Mesenchymal stem cell (in vitro differentiated cells and primary cell): ENCODE data around the gene TDRD9.

Source experiments
- DNase-seq: peaks from one replicate; pipeline ENCODE4 v3.0.0-alpha.2; 2013
- H2AFZ ChIP-seq: one replicate; pipeline ENCODE4 v1.6.1; 2013; ENCODE audit warnings: low read depth, mild to moderate bottlenecking, control low read depth, inconsistent platforms, low read length, moderate library complexity
- H2AK5ac ChIP-seq: 2 replicates; pipeline ENCODE4 v1.6.1; 2013; ENCODE audit warnings: low read length, moderate library complexity, mild to moderate bottlenecking, inconsistent platforms; ENCODE audit not compliant: severe bottlenecking
- H2BK120ac ChIP-seq: one replicate; pipeline ENCODE4 v1.6.1; 2013; ENCODE audit warnings: low read depth, mild to moderate bottlenecking, inconsistent platforms, low read length, moderate library complexity
- H2BK12ac ChIP-seq, 2 experiments: one replicate each; pipeline ENCODE4 v1.6.1; 2013; ENCODE audit warnings: inconsistent platforms in 2 of 2, low read length in 2 of 2, mild to moderate bottlenecking in 2 of 2, moderate library complexity in 2 of 2, control low read depth in 1 of 2
- H2BK15ac ChIP-seq: one replicate; pipeline ENCODE4 v1.6.1; 2013; ENCODE audit warnings: mild to moderate bottlenecking, low read depth, inconsistent platforms; ENCODE audit not compliant: poor library complexity, severe bottlenecking
- H2BK5ac ChIP-seq: 2 replicates; pipeline ENCODE4 v1.6.1; 2013; ENCODE audit warnings: low read depth, mild to moderate bottlenecking, low read length, control low read depth, inconsistent platforms; ENCODE audit not compliant: poor library complexity, severe bottlenecking
- H3K14ac ChIP-seq, 2 experiments: one replicate each; pipeline ENCODE4 v1.6.1; 2013; ENCODE audit warnings: inconsistent platforms in 2 of 2, low read length in 2 of 2, control low read depth in 1 of 2, mild to moderate bottlenecking in 1 of 2, moderate library complexity in 1 of 2
- H3K18ac ChIP-seq, 2 experiments: one replicate each; pipeline ENCODE4 v1.6.1; 2013; ENCODE audit warnings: inconsistent platforms in 2 of 2, low read length in 2 of 2, control low read depth in 1 of 2, low read depth in 1 of 2, mild to moderate bottlenecking in 1 of 2
- H3K23ac ChIP-seq, 2 experiments: one replicate each; pipeline ENCODE4 v1.6.1; 2013; ENCODE audit warnings: inconsistent platforms in 2 of 2, low read length in 2 of 2, mild to moderate bottlenecking in 2 of 2, moderate library complexity in 2 of 2, control low read depth in 1 of 2
- H3K27ac ChIP-seq: 2 replicates; pipeline ENCODE4 v1.5.1; 2013; ENCODE audit warnings: mild to moderate bottlenecking, moderate library complexity, low read length, control low read depth, inconsistent platforms; ENCODE audit not compliant: poor library complexity, severe bottlenecking
- H3K27me3 ChIP-seq, 2 experiments: 2 replicates each; pipeline versions ENCODE4 v1.6.1 to v1.7.0; 2013; ENCODE audit warnings: low read length in 2 of 2, mild to moderate bottlenecking in 2 of 2, moderate library complexity in 2 of 2, control low read depth in 1 of 2, inconsistent platforms in 1 of 2; ENCODE audit not compliant: control insufficient read depth in 1 of 2, insufficient read depth in 1 of 2
- H3K36me3 ChIP-seq, 2 experiments: 2 replicates each; pipeline versions ENCODE4 v1.6.1 to v1.7.0; 2013; ENCODE audit warnings: low read length in 2 of 2, control low read depth in 1 of 2, inconsistent platforms in 1 of 2, low read depth in 1 of 2, mild to moderate bottlenecking in 1 of 2; ENCODE audit not compliant: insufficient read depth in 2 of 2, control insufficient read depth in 1 of 2
- H3K4ac ChIP-seq, 2 experiments: one replicate each; pipeline ENCODE4 v1.6.1; 2013; ENCODE audit warnings: inconsistent platforms in 2 of 2, low read length in 2 of 2, mild to moderate bottlenecking in 2 of 2, moderate library complexity in 2 of 2, control low read depth in 1 of 2, low read depth in 1 of 2
- H3K4me1 ChIP-seq: 2 replicates; pipeline ENCODE4 v1.6.1; 2013; ENCODE audit warnings: low read depth, low read length, control low read depth; ENCODE audit not compliant: control insufficient read depth, insufficient read depth
- H3K4me2 ChIP-seq: 2 replicates; pipeline ENCODE4 v1.6.1; 2013; ENCODE audit warnings: low read length, mild to moderate bottlenecking, inconsistent platforms; ENCODE audit not compliant: poor library complexity, severe bottlenecking
- H3K4me3 ChIP-seq, 2 experiments: 2 replicates each; pipeline versions ENCODE4 v1.5.1 to v1.7.0; 2013; ENCODE audit warnings: low read length in 2 of 2, mild to moderate bottlenecking in 2 of 2, control low read depth in 1 of 2, low read depth in 1 of 2; ENCODE audit not compliant: insufficient read depth in 1 of 2
- H3K79me1 ChIP-seq: replicated peaks from 2 replicates; pipeline ENCODE4 v1.6.1; 2013; ENCODE audit warnings: mild to moderate bottlenecking, control low read depth, low read length, inconsistent platforms; ENCODE audit not compliant: poor library complexity, severe bottlenecking
- H3K9ac ChIP-seq: 2 replicates; pipeline ENCODE4 v1.7.0; 2013; ENCODE audit warnings: mild to moderate bottlenecking, low read length, moderate library complexity
- H3K9me3 ChIP-seq: 2 replicates; pipeline ENCODE4 v1.7.0; 2013; ENCODE audit warnings: mild to moderate bottlenecking, low read length; ENCODE audit not compliant: control insufficient read depth
- H4K8ac ChIP-seq: one replicate; pipeline ENCODE4 v1.6.1; 2013; ENCODE audit warnings: inconsistent platforms, mild to moderate bottlenecking, low read length, moderate library complexity
- H4K91ac ChIP-seq: one replicate; pipeline ENCODE4 v1.6.1; 2013; ENCODE audit warnings: mild to moderate bottlenecking, low read length, inconsistent platforms
- WGBS: methylation state at CpG from one replicate; pipeline ENCODE4 v1.1.7; 2013; ENCODE audit warnings: mixed read lengths; 5-methylcytosine and 5-hydroxymethylcytosine counted together

The TDRD9 gene

DNA sequence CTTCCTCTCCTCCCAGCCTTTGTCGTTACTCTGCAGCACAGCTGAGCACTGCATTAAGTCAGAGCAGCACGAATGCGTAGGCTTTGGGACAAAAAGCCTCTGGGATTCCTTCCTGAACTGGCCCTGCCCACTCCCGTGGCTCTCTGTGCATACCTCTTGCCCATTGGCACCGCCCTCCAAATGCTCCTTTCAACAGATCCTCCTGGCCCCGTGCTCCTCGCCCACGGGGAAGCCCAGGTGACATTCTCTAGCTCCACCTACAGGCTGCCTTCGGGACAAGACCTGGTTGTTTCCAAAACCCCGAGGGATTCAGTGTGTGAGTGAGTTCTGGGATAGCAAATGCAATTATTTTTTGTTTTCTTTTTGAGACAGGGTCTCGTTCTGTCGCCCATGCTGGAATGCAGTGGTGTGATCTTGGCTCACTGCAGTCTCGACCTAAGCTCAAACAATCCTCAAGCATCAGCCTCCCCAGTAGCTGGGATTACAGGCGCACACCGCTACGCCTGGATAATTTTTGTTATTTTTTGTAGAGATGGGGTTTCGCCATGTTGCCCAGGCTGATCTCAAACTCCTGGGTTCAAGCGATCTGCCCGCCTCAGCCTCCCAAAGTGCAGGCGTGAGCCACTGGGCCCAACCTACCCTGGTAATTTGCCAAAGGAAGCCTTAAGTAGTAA is 17.9 kb upstream of the TDRD9 start:
- Histone ChIP-seq H3K9ac (peak overlapping the region; percentile 47), H3K27me3 (no peaks in the 10 kb centered on the region), H3K4me1 (peaks cover 14% of the 10 kb centered on the region), H3K23ac (no peak overlapping the region), H3K4me2 (no peak overlapping the region), H2BK5ac (no peak overlapping the region), H2BK15ac (no peak overlapping the region), H2BK120ac (no peak overlapping the region), H2AK5ac (no peak overlapping the region), H2BK12ac (no peak overlapping the region), H3K4ac (no peak overlapping the region), H2AFZ (no peak overlapping the region), H3K27ac (no peak overlapping the region), H3K4me3 (peak overlapping the region in 1 of 2 experiments; percentile 17), H3K79me1 (peaks cover 1% of the 10 kb centered on the region), H3K18ac (no peak overlapping the region), H3K14ac (no peak overlapping the region), H4K91ac (no peak overlapping the region), H3K36me3 (peaks cover 15 to 40% of the 10 kb centered on the region in 2 experiments), H4K8ac (no peak overlapping the region), H3K9me3 (no peaks in the 10 kb centered on the region)
- 43% methylated on average over 18 of the region's 20 CpGs for WGBS
- peak; percentile 70 for DNase-seq

DNA sequence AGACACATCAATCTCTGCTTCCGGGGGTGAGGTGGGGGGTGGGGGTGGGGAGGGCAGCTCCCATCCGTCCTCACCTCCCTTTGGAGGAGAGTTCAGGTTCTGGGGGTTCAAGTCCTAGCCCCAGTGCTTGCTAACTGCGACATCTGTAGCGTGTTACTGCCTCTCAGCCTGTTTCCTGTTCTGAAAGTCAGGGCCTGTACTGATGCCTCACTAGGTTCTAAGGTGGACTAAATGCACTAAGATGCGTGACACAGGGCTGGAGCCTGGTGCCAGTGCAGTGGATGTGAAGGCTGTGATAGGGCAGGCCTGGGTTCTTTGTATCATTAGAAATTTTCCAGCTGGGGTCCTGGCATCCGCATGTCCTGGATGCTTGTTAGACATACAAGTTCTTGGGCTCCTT is 17.3 kb upstream of the TDRD9 start:
- Histone ChIP-seq H2AK5ac (no peak overlapping the region), H2BK12ac (no peak overlapping the region), H2BK5ac (no peak overlapping the region), H3K79me1 (peaks cover 1% of the 10 kb centered on the region), H2AFZ (no peak overlapping the region), H3K27ac (no peak overlapping the region), H3K18ac (no peak overlapping the region), H3K4me1 (peaks cover 11% of the 10 kb centered on the region), H3K9me3 (no peaks in the 10 kb centered on the region), H4K91ac (no peak overlapping the region), H3K23ac (no peak overlapping the region), H3K4ac (no peak overlapping the region), H3K4me2 (no peak overlapping the region), H3K14ac (no peak overlapping the region), H2BK120ac (no peak overlapping the region), H2BK15ac (no peak overlapping the region), H3K27me3 (no peaks in the 10 kb centered on the region), H3K36me3 (peaks cover 15 to 44% of the 10 kb centered on the region in 2 experiments), H3K9ac (no peak overlapping the region), H4K8ac (no peak overlapping the region), H3K4me3 (no peak overlapping the region)
- DNase-seq: no peak
- 86% methylated on average over 6 of the region's 6 CpGs for WGBS

GRCh38 chr14:103915616-103916015 is 12.6 kb upstream of the TDRD9 start:
- Histone ChIP-seq H3K79me1 (peaks cover 14% of the 10 kb centered on the region), H2BK12ac (no peak overlapping the region), H3K4me2 (no peak overlapping the region), H3K36me3 (peaks cover 25 to 52% of the 10 kb centered on the region in 2 experiments), H3K4ac (no peak overlapping the region), H3K4me3 (no peak overlapping the region), H4K91ac (no peak overlapping the region), H2BK5ac (no peak overlapping the region), H3K27ac (no peak overlapping the region), H3K14ac (no peak overlapping the region), H3K9me3 (no peaks in the 10 kb centered on the region), H2BK15ac (no peak overlapping the region), H2AK5ac (no peak overlapping the region), H3K18ac (no peak overlapping the region), H3K23ac (no peak overlapping the region), H3K27me3 (no peaks in the 10 kb centered on the region), H3K9ac (no peak overlapping the region), H2AFZ (no peak overlapping the region), H3K4me1 (peaks cover 5% of the 10 kb centered on the region), H4K8ac (no peak overlapping the region), H2BK120ac (no peak overlapping the region)
- 99% methylated on average over 6 of the region's 6 CpGs for WGBS
- DNase-seq: no peak

DNA sequence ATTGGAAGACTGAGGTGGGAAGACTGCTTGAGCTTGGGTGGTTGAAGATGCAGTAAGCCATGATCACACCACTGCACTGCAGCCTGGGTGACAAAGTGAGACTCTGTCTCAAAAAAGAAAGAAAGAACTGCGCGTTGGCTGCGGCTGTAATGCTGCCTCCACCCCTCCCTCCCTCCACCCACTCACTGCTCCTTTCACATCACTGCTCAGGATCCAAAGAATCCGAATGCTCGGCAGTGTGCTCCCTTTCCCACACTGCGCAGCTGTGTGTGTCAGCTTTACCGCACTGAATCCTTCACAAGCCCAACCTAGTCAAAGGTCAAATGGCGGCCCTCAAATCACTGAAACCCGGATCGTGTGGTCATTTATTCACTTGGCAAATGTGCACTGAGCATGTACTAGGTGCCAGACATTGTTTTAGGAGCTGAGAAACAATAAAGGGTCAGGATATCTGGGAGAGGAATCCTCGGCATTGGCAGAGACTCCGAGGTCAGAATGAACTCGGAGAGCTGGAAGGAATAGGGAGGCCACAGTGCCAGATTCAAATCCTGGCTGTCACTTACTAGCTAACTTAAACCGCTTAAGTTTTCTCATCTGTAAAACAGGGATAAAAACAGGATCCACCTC is 11.5 kb upstream of the TDRD9 start:
- Histone ChIP-seq H3K4me1 (peaks cover 5% of the 10 kb centered on the region), H3K9me3 (no peaks in the 10 kb centered on the region), H4K8ac (no peak overlapping the region), H3K4me3 (peak overlapping the region in 1 of 2 experiments; percentile 31), H3K14ac (no peak overlapping the region), H2AK5ac (no peak overlapping the region), H4K91ac (no peak overlapping the region), H3K27ac (no peak overlapping the region), H2BK5ac (no peak overlapping the region), H3K9ac (peak overlapping the region; percentile 55), H3K36me3 (peaks cover 16 to 43% of the 10 kb centered on the region in 2 experiments), H3K23ac (no peak overlapping the region), H2BK120ac (no peak overlapping the region), H2BK12ac (no peak overlapping the region), H3K79me1 (peaks cover 14% of the 10 kb centered on the region), H2BK15ac (no peak overlapping the region), H3K4ac (no peak overlapping the region), H3K18ac (no peak overlapping the region), H3K4me2 (no peak overlapping the region), H3K27me3 (no peaks in the 10 kb centered on the region), H2AFZ (no peak overlapping the region)
- 96% methylated on average over 13 of the region's 14 CpGs for WGBS
- DNase-seq: no peak
